NCI-H187 (cell line): ENCODE measurements around the gene ARL15.
"Not testable (repeated sequence)": the region's sequence is repeated elsewhere in the genome, so short reads cannot be mapped to it uniquely, and the experiment has no call there.

Experiments
- DNase-seq, 2 experiments: peaks; one replicate each; lab custom pipeline; 2025; lab: John Stamatoyannopoulos, UW

Gene ARL15

GRCh38 chr5:53891159-53891558 lies 419.2 kb downstream of the ARL15 start:
- DNase-seq: no peak

GRCh38 chr5:53890490-53890889 lies 419.9 kb downstream of the ARL15 start:
- no peak for DNase-seq

- no peak for DNase-seq
Observed at GRCh38 chr5:53884844-53885243, 425.5 kb downstream of the ARL15 start.

- DNase-seq: no peak
Observed at GRCh38 chr5:53884417-53884816, 426.0 kb downstream of the ARL15 start.

- no peak for DNase-seq
Observed at GRCh38 chr5:53882676-53883031, 427.7 kb downstream of the ARL15 start.

GRCh38 chr5:53882006-53882675 lies 428.2 kb downstream of the ARL15 start:
- DNase-seq: no peak

GRCh38 chr5:53879708-53880323 lies 430.6 kb downstream of the ARL15 start:
- no peak for DNase-seq

- no peak for DNase-seq
Observed at GRCh38 chr5:53878015-53878414, 432.4 kb downstream of the ARL15 start.

GRCh38 chr5:53877243-53877642 lies 433.1 kb downstream of the ARL15 start:
- DNase-seq: no peak

- no peak for DNase-seq
Observed at GRCh38 chr5:53874409-53874808, 436.0 kb downstream of the ARL15 start.

- no peak for DNase-seq
Observed at GRCh38 chr5:53873235-53873634, 437.1 kb downstream of the ARL15 start.

GRCh38 chr5:53871775-53872174 lies 438.6 kb downstream of the ARL15 start:
- no peak for DNase-seq

- no peak for DNase-seq
Observed at GRCh38 chr5:53871050-53871449, 439.3 kb downstream of the ARL15 start.

- DNase-seq: no peak
Observed at GRCh38 chr5:53858700-53859456, 451.5 kb downstream of the ARL15 start.

- no peak for DNase-seq
Observed at GRCh38 chr5:53856506-53856905, 453.9 kb downstream of the ARL15 start.

GRCh38 chr5:53836851-53837430 lies 473.4 kb downstream of the ARL15 start:
- not testable (repeated sequence) for DNase-seq

GRCh38 chr5:53834500-53834899 lies 475.9 kb downstream of the ARL15 start:
- DNase-seq: no peak
